Left ventricle myocardium inferior (tissue), 1 donor: ENCODE data around the gene SH3PXD2B. TPM values are rescaled to one million over a fixed set of nuclear protein-coding genes. Genes with fewer than 3 reads are reported as not detected.

Source experiments
- DNase-seq: peaks from one replicate; pipeline ENCODE4 v3.0.0-alpha.2; 2020
- H3K27ac ChIP-seq: fragments of 200-600 bp; replicated peaks from 2 replicates; pipeline ENCODE4 v1.8.0; 2021
- H3K27me3 ChIP-seq: fragments of 200-600 bp; 2 replicates; pipeline ENCODE4 v1.8.0; 2021; ENCODE audit warnings: low read depth
- H3K36me3 ChIP-seq: fragments of 200-600 bp; 2 replicates; pipeline ENCODE4 v1.8.0; 2021
- H3K4me1 ChIP-seq: fragments of 200-600 bp; 2 replicates; pipeline ENCODE4 v1.8.0; 2021
- H3K4me3 ChIP-seq: fragments of 200-600 bp; 2 replicates; pipeline ENCODE4 v1.8.0; 2021; ENCODE audit warnings: mild to moderate bottlenecking, moderate library complexity
- H3K9me3 ChIP-seq: fragments of 200-600 bp; replicated peaks from 2 replicates; pipeline ENCODE4 v1.8.0; 2021
- CTCF ChIP-seq: fragments of 200-600 bp; IDR thresholded peaks from 2 replicates; pipeline ENCODE4 v1.8.0; 2021; ENCODE audit warnings: antibody characterized with exemption, mild to moderate bottlenecking, borderline replicate concordance
- intact Hi-C: fragments of 100-400 bp; cut with micrococcal nuclease; formaldehyde crosslinking; loops from one replicate; pipeline ENCODE4 v1.11.0; 2022
- total RNA-seq: library from RNA; stranded (reverse); fragmentation: NEBNext Ultra II Directional; extraction: Animal tissue kit (Norgen Biotek cat#: 25700); gene quantifications from one replicate; pipeline ENCODE4 v1.2.1, GENCODE V29; 2021
- donor health status: DM: no; HTN: yes; CAD: no; lungs with severe emphysema.

Gene SH3PXD2B
- total RNA-seq, 1 donor from 2014 or later: 5.2 TPM

- no peak overlapping the region for H3K4me3 ChIP-seq
- intact Hi-C loops: no loop called here
These were observed 8.5 kb downstream of the SH3PXD2B start for GRCh38 chr5:172445866-172446265.

GRCh38 chr5:172444626-172445365 lies 9.5 kb downstream of the SH3PXD2B start:
- Histone ChIP-seq H3K36me3 (no peaks in the 10 kb centered on the region), H3K4me1 (peaks cover 48% of the 10 kb centered on the region), H3K9me3 (no peaks in the 10 kb centered on the region), H3K4me3 (no peak overlapping the region), H3K27ac (peak overlapping the region; percentile 62), H3K27me3 (no peaks in the 10 kb centered on the region)
- TF ChIP-seq CTCF: no peak
- no peak for DNase-seq
- intact Hi-C loops: no loop called here

More at GRCh38 chr5:172445866-172446265, 8.5 kb downstream of the SH3PXD2B start:
- no peaks in the 10 kb centered on the region for H3K36me3 ChIP-seq
- no peaks in the 10 kb centered on the region for H3K9me3 ChIP-seq
- no peak for DNase-seq
- peaks cover 50% of the 10 kb centered on the region for H3K4me1 ChIP-seq
- no peak for TF ChIP-seq CTCF
- H3K27ac ChIP-seq: peak overlapping the region; percentile 40
- H3K27me3 ChIP-seq: no peaks in the 10 kb centered on the region

- Histone ChIP-seq H3K36me3 (no peaks in the 10 kb centered on the region), H3K27ac (peak overlapping the region; percentile 62), H3K4me1 (peaks cover 48% of the 10 kb centered on the region), H3K27me3 (no peaks in the 10 kb centered on the region), H3K4me3 (no peak overlapping the region), H3K9me3 (no peaks in the 10 kb centered on the region)
- no peak for TF ChIP-seq CTCF
- intact Hi-C loops: no loop called here
- no peak for DNase-seq
These were observed 10.2 kb downstream of the SH3PXD2B start for GRCh38 chr5:172444110-172444510.

- Histone ChIP-seq H3K36me3 (no peaks in the 10 kb centered on the region), H3K27me3 (no peaks in the 10 kb centered on the region), H3K27ac (peak overlapping the region; percentile 62), H3K4me3 (no peak overlapping the region), H3K9me3 (no peaks in the 10 kb centered on the region), H3K4me1 (peaks cover 50% of the 10 kb centered on the region)
- no peak for TF ChIP-seq CTCF
- peak; percentile 83 for DNase-seq
- intact Hi-C loops: no loop called here
These were observed 10.8 kb downstream of the SH3PXD2B start for GRCh38 chr5:172443441-172444109.

GRCh38 chr5:172442592-172442991 lies 11.7 kb downstream of the SH3PXD2B start:
- H3K36me3 ChIP-seq: no peaks in the 10 kb centered on the region
- H3K4me1 ChIP-seq: peaks cover 56% of the 10 kb centered on the region
- no peak for DNase-seq
- intact Hi-C loops: no loop called here
- H3K4me3 ChIP-seq: no peak overlapping the region
- no peaks in the 10 kb centered on the region for H3K9me3 ChIP-seq
- H3K27me3 ChIP-seq: no peaks in the 10 kb centered on the region
- H3K27ac ChIP-seq: no peak overlapping the region
- TF ChIP-seq CTCF: no peak
